Left forelimb (tissue), 1 donor: ENCODE data around the gene BEAN1.

Source experiments
- DNase-seq: peaks from one replicate; pipeline ENCODE4 v3.0.0-alpha.2; 2018; ENCODE audit warnings: low spot score

Gene BEAN1

DNA sequence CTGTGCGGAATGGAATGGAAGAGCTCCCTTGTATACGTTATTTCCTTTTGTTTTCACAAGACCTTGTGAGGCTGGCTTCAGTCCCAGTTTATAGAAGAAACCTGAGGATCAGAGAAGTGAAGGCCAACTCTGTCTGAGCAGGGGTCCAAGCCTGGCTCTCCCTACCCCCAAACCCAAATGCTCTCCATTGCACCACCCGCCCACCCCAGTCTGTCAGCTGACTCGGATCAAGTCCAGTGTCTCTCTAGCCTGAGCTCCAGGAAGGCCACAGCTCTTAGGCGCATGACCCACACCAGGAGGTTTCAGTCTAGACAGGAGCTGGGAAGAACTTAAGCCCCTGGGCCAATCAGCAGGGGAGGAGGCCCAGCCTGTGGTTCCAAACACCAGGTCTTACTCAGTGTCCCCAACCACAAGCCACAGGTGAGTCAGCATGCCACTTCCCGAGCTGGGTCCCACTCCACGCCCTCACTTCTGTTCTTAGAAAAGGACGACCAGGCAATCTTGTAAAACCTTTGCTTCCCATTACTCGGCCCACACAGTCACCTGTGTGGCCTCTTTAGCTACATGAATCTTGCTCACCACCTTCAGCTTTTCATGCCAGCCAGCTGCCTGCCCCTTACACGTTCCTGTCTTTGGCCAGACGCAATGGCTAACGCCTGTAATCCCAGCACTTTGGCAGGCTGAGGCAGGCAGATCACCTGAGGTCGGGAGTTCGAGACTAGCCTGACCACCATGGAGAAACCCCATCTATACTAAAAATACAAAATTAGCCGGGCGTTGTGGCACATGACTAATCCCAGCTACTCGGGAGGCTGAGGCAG lies 95.1 kb downstream of the BEAN1 start:
- DNase-seq = peak; percentile 66

DNA sequence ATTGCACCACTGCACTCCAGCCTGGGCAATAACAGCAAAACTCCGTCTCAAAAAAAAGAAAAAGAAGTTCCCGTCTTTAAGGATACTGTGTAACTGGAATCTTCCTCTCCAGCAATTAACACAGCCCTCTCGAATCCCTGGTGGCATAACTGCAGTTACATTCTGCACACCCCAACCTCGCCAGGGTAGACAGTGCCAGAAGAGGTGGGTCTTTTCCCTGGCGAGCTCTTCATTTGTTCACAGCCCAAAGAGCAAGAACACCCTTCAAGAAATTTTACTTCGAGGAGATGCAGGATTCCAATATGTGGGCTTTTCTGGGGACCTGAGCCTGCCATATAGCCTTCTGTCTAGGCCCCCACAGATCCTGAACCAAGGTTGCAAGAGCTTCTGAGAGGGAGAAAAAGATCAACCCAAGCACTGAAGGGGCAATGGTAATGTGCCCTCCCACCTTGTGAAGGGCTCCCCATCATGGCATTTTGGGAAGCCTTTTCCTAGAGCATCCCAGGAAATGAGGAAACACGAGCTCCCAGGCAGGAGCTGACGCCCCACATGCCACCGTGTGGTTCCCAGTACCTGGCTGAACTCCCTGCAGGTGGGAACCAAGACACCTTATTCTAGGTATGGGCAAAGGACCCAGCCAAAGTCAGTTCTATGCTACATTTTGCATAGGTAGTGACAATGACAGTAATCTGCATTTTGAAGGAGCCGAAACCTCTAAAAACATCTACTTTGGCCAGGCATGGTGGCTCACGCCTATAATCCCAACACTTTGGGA lies 95.9 kb downstream of the BEAN1 start:
- peak; percentile 18 for DNase-seq

DNA sequence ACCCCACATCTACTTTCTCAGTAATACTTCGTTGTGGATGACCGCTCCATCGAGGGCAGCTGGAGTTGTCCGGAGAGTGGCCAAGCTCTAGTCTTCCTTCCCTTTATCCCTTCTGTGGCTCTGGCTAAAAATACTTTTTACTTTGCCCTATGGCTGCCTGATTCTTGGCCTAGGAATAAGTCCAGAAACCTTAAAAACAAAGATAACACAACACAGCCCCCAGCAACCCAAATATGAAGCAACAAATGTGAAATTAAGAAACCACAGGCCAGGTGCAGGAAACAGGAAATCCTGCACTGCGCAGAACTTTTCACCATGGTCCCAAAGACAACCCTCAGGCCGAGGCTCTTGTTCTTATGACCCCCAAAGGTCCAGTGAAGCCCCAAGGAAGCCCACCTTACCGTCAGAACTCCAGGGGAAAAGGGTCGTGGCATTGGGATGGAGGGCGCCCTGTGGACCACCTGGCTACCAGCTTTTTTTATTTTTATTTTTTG lies 96.8 kb downstream of the BEAN1 start:
- peak; percentile 53 for DNase-seq

DNA sequence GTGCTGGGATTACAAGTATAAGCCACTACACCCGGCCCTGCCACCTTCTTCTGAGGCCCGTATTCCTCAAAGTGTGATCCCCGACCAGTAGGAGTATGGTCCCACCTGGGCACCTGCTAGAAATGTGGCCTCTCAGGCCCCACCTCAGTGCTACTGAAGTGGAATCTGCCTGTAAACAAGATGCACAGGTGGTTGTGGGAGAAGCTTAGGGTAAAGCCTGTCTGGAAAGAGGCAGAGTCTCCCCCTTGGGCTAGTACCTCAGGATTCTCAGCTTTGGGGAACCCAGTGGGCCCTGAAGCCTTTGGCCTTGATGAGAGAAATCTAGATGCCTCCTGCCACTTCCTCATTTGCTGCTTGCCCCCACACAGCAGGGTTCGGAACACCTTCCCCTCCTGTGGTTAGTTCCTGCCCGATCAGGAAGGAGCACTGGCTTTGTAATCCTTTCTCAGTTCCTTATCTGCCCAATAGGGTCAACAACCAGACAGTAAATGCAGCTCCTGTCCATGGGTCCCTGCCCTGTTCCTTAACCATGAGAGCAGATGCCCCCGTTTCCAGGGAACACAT lies 97.6 kb downstream of the BEAN1 start:
- peak; percentile 54 for DNase-seq

DNA sequence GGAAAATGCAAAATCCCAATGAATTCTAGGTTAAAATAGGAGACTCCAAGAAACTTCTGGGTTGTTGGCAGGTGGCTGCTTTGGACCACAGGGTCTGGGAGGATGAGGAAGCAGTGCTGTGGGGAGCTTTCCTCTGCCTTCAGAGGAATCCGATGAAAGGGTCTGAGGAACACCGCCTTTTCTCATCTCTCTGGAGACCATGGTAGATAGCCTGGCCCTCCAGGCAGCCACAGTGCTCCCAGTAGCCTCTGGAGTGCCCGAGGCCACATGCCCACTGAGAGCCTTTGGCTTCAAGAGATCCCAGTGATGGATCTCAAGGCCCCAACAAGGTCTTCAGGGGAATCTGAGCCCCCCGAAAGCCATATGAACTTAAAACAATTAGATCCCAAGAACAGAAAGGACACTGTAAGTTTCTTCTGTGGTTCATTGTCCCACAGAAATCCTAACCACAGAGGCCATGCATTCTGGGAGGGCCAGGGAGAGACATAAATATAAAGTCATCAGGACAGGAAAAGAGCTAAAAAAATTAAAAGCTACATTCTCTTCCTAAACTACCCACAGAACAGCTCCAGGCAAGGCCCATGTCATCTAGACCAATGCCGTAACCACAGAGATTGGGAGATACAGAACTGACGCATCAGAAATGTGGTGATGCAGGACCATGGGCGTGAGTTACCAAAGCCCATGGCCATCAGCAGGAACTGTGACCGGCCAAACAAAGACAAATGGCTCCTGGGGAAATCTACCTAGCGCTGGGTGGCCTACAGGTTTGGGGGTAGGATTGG lies 98.5 kb downstream of the BEAN1 start:
- peak; percentile 36 for DNase-seq

DNA sequence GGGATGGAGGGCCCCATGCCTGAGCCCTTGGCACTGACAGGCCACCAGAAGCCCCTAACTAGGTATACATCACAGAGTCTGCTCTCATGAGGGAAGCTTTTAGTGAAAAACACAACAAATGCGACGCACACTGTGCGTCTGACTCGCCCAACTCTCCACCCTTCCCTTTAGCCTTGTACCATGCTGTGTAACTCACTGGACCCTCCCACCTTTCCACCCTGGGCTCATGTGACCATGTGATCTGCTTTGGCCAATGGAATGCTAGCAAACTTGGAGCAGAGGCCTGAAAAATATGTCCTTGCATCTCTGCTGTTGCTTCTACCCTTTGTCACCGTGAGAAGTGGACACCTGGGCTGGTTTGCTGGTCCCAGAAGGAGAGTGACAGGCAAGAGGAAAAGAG lies 101.2 kb downstream of the BEAN1 start:
- peak; percentile 23 for DNase-seq

DNA sequence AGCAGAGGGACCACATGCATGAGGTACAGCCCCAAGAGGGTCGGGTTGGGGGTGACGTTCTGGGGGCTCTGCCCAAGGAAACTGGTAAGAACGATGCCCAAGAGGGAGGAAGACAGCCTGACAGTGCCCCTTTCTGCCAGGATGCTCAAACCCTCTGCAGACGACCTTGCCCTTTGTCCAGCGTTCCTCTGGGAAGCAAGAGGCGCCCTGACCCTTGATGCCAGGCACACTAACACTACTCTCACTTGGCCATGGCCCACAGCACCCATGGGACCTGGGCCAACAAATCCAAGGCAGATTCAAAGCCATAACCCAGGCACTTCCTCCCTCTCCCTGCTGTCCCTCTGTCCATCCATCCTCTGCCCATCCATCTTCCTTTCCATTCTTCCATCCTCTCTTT lies 102.4 kb downstream of the BEAN1 start:
- peak; percentile 40 for DNase-seq
